ENCODE measurements around the gene USP32. TPM values are rescaled to one million over a fixed set of nuclear protein-coding genes. Genes with fewer than 3 reads are reported as not detected.

USP32 gene
- total and polyA plus RNA-seq, 8 donors, result 7.7 to 25.5 (median 15.8) TPM

DNA sequence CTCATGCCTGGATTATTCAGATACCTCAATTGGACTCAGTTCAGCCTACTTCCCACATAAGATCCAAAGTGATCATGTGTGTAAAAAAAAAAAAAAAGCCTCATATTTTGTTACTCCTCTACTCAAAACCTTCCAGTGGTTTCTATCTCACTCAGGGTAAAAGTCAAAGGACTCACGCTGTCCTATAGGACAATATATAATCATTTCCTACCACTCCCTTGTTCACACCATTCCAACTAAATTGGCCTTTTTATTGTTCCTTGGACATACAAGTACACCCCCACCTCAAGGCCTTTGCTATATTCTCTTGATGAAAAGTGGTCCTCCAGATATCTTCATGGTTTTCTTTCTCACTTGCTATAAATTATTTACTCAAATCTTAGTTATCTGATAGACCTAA, 99.2 kb downstream of the USP32 start:
- H3K27me3 ChIP-seq, result no peaks in the 10 kb centered on the region
- H3K36me3 ChIP-seq, result no peaks in the 10 kb centered on the region
- FAIRE-seq, result no peak
- no peak overlapping the region for H3K4me3 ChIP-seq
- H3K9me3 ChIP-seq, result no peaks in the 10 kb centered on the region
- no peak overlapping the region for H3K27ac ChIP-seq
- ATAC-seq, result no peak
- intact Hi-C loops (cut with DNase I), result no loop called here
- 98 to 100% methylated on average over 1 of the region's 1 CpG for whole genome bisulfite sequencing, 2 donors
- DNase-seq, result no peak
- TF ChIP-seq, protein P1, sequence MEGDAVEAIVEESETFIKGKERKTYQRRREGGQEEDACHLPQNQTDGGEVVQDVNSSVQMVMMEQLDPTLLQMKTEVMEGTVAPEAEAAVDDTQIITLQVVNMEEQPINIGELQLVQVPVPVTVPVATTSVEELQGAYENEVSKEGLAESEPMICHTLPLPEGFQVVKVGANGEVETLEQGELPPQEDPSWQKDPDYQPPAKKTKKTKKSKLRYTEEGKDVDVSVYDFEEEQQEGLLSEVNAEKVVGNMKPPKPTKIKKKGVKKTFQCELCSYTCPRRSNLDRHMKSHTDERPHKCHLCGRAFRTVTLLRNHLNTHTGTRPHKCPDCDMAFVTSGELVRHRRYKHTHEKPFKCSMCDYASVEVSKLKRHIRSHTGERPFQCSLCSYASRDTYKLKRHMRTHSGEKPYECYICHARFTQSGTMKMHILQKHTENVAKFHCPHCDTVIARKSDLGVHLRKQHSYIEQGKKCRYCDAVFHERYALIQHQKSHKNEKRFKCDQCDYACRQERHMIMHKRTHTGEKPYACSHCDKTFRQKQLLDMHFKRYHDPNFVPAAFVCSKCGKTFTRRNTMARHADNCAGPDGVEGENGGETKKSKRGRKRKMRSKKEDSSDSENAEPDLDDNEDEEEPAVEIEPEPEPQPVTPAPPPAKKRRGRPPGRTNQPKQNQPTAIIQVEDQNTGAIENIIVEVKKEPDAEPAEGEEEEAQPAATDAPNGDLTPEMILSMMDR (IDR thresholded peaks at IDR 0.05), result no peak
- H3K4me1 ChIP-seq, result no peaks in the 10 kb centered on the region

DNA sequence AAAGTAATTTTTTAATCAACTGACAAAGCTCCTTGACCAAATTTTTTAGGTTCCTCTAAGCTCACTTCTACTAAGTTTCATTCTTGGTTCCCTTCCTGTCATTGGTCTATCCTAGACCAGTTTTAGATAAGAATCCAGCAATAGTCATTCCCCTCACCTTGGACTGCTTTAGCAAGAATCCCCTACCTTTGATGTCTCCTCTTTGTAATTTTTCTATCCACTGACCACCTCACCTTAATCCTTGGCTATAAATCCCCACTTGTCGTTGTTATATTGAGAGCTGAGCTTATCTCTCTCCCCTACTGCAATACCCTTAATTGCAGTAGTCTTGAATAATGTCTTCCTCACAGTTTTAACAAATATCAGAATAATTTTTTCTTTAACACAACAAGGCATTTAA, 107.2 kb downstream of the USP32 start:
- TF ChIP-seq, protein P1 (IDR thresholded peaks at IDR 0.05), result no peak
- Histone ChIP-seq H3K27me3 (no peaks in the 10 kb centered on the region), H3K36me3 (peaks cover 0 to 4% (median 0%) of the 10 kb centered on the region in 3 donors), H3K4me3 (no peak overlapping the region), H3K4me1 (no peaks in the 10 kb centered on the region), H3K27ac (no peak overlapping the region), H3K9me3 (no peaks in the 10 kb centered on the region)
- ATAC-seq (no peak), DNase-seq (no peak), FAIRE-seq (no peak)
- WGBS, 2 donors, result 74 to 91% methylated on average over 1 of the region's 1 CpG
- intact Hi-C loops (cut with DNase I), result no loop called here

DNA sequence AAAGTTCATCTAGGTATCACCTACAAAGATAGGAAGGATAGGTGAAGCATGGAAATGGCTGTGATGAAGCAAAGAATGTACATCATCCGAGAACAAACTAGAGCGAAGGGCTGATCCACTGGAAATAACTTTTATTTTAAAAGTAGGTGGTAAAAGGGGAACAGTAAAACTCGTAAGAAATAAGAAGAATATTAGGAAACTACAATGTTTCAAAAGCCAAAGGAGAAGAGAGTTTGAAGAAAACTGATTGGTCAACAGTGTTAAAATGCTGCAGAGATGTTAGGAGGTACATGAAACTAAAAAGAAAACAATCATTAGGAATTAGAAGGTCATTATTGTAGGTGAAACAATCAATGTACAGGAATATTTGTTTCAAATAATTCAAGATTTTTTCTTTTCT, 108.1 kb downstream of the USP32 start:
- H3K27me3 ChIP-seq, result no peaks in the 10 kb centered on the region
- H3K4me3 ChIP-seq, result no peak overlapping the region
- TF ChIP-seq, protein P1 (IDR thresholded peaks at IDR 0.05), result no peak
- WGBS, 2 donors, result 91 to 96% methylated on average over 3 of the region's 3 CpGs
- H3K4me1 ChIP-seq, result no peaks in the 10 kb centered on the region
- intact Hi-C loops (cut with DNase I), result no loop called here
- ATAC-seq (no peak), FAIRE-seq (no peak), DNase-seq (no peak)
- peaks cover 0 to 4% (median 0%) of the 10 kb centered on the region in 3 donors for H3K36me3 ChIP-seq
- no peaks in the 10 kb centered on the region for H3K9me3 ChIP-seq
- H3K27ac ChIP-seq, result no peak overlapping the region

DNA sequence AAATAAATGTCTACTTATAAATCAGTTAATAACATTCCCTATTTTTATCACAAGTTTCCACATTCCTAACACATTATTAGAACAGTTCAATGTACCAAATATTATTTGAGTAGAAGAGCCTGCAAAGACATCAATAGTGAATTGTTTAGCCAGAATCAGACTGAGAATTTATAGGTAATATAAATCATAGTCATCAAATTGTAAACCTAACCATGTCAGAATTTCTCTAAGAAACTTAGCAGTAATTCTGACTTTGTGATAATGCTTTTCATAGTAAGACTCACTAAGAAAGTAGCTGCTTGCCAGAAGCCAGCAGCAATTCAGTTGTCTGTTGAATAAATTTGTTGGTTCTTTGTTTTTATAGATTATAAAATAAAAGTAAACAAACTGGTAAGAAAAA, 111.3 kb downstream of the USP32 start:
- intact Hi-C loops (cut with DNase I), result no loop called here
- H3K9me3 ChIP-seq, result no peaks in the 10 kb centered on the region
- no peak for FAIRE-seq
- TF ChIP-seq, protein P1 (IDR thresholded peaks at IDR 0.05), result no peak
- H3K4me3 ChIP-seq, result no peak overlapping the region
- no peaks in the 10 kb centered on the region for H3K27me3 ChIP-seq
- no peak overlapping the region for H3K27ac ChIP-seq
- no peaks in the 10 kb centered on the region for H3K36me3 ChIP-seq
- no peaks in the 10 kb centered on the region for H3K4me1 ChIP-seq
- ATAC-seq, result no peak
- DNase-seq, result no peak

DNA sequence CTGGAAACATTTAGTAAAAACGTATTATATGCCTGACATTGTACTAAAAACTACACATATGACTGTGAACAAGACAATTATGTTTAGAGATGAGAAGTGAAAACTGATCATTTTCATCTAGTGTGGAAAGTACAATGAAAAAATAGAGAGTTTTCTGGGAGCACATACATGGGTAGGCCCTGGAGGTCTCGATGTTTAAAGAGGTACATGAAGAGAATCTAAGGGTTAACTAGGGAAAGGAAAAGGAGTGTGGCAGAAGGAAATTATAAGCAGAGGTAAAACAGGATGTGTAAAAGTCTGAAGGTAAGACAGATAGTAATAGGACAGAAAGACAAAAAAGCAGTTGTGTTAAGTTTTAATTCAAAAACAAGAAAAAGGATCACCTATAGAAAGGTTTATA, 113.7 kb downstream of the USP32 start:
- 91 to 93% methylated on average over 2 of the region's 2 CpGs for WGBS, 2 donors
- FAIRE-seq (no peak), DNase-seq (no peak), ATAC-seq (no peak)
- H3K4me1 ChIP-seq, result no peaks in the 10 kb centered on the region
- intact Hi-C loops (cut with DNase I), result no loop called here
- no peaks in the 10 kb centered on the region for H3K9me3 ChIP-seq
- no peaks in the 10 kb centered on the region for H3K36me3 ChIP-seq
- TF ChIP-seq, protein P1 (IDR thresholded peaks at IDR 0.05), result no peak
- H3K27ac ChIP-seq, result no peak overlapping the region
- no peaks in the 10 kb centered on the region for H3K27me3 ChIP-seq
- H3K4me3 ChIP-seq, result no peak overlapping the region
